A673 (cell line): ENCODE results near the gene SLC15A5. TPM values are rescaled to one million over a fixed set of nuclear protein-coding genes. Genes with fewer than 3 reads are reported as not detected.

Experiments used
- BruUV-seq: library from RNA; stranded (reverse); fragments of 400-500 nt; replicated peaks from 2 replicates; lab custom pipeline; 2021; lab: Mats Ljungman, UMichigan
- CTCF ChIA-PET: fragments of 300-600 bp; sonication (Branson Sonifier 250); formaldehyde crosslinking; loops from one replicate; lab custom pipeline; 2022; ENCODE audit warnings: antibody characterized with exemption; lab: Charles Lee
- POLR2A ChIA-PET: fragments of 300-600 bp; sonication (Branson Sonifier 250); formaldehyde crosslinking; loops from one replicate; lab custom pipeline; 2022; ENCODE audit warnings: antibody characterized with exemption; ENCODE audit not compliant: low non-redundant PET; lab: Charles Lee
- DNase-seq: peaks from one replicate; pipeline ENCODE4 v3.0.0-alpha.2; 2015; ENCODE audit warnings: low spot score
- H3K27ac ChIP-seq: fragments of 200-600 bp; sonication (generic); 2 replicates; pipeline ENCODE4 v1.5.1; 2016; ENCODE audit warnings: mixed run types, low read depth, mild to moderate bottlenecking, mixed read lengths, antibody characterized with exemption, low read length; ENCODE audit not compliant: poor library complexity, severe bottlenecking
- H3K27me3 ChIP-seq: fragments of 200-600 bp; sonication (generic); replicated peaks from 2 replicates; pipeline ENCODE4 v1.6.1; 2017; ENCODE audit warnings: mixed run types, low read depth, mild to moderate bottlenecking, mixed read lengths, antibody characterized with exemption, low read length; ENCODE audit not compliant: insufficient read depth, poor library complexity
- H3K36me3 ChIP-seq: fragments of 200-600 bp; sonication (generic); 2 replicates; pipeline ENCODE4 v1.6.1; 2016; ENCODE audit warnings: mixed run types, mild to moderate bottlenecking, mixed read lengths, antibody characterized with exemption, low read length; ENCODE audit not compliant: insufficient read depth, poor library complexity, severe bottlenecking
- H3K4me1 ChIP-seq: fragments of 200-600 bp; sonication (generic); 2 replicates; pipeline ENCODE4 v1.6.1; 2017; ENCODE audit warnings: mixed run types, mild to moderate bottlenecking, mixed read lengths, antibody characterized with exemption, low read length; ENCODE audit not compliant: insufficient read depth, poor library complexity, severe bottlenecking
- H3K4me3 ChIP-seq: fragments of 200-600 bp; sonication (generic); 2 replicates; pipeline ENCODE4 v1.5.1; 2016; ENCODE audit warnings: low read depth, mixed run types, mild to moderate bottlenecking, mixed read lengths, low read length; ENCODE audit not compliant: poor library complexity, severe bottlenecking
- H3K9me3 ChIP-seq: fragments of 200-600 bp; sonication (generic); 2 replicates; pipeline ENCODE4 v1.6.1; 2016; ENCODE audit warnings: mixed run types, low read depth, mild to moderate bottlenecking, mixed read lengths, antibody characterized with exemption, low read length; ENCODE audit not compliant: poor library complexity, severe bottlenecking
- EZH2 ChIP-seq: fragments of 200-600 bp; sonication (generic); IDR thresholded peaks from 2 replicates; pipeline ENCODE4 v1.6.1; 2017; ENCODE audit warnings: borderline replicate concordance, low read depth, mild to moderate bottlenecking, mixed read lengths, antibody characterized with exemption, low read length; ENCODE audit not compliant: poor library complexity, severe bottlenecking
- intact Hi-C: fragments of 100-400 bp; cut with micrococcal nuclease; formaldehyde crosslinking; loops from one replicate; pipeline ENCODE4 v1.10.0; 2022; ENCODE audit not compliant: unreplicated experiment
- total RNA-seq: library from RNA; stranded (reverse); gene quantifications from 2 replicates; pipeline ENCODE4 v1.2.3, GENCODE V29; 2021
- TF ChIP-seq, protein P1 (sequence below): fragments of 300-800, 200-600 bp; sonication (generic); conservative IDR thresholded peaks from 2 replicates; pipeline ENCODE4 v1.5.1; 2017; ENCODE audit warnings: low read depth, mild to moderate bottlenecking, antibody characterized with exemption, low read length, moderate library complexity, mixed read lengths

The SLC15A5 gene
- total RNA-seq, 1 experiment from 2014 or later = not detected

GRCh38 chr12:16300736-16301135 is 23.3 kb upstream of the SLC15A5 start:
- POLR2A ChIA-PET = no interaction called here

GRCh38 chr12:16300122-16300521 is 22.6 kb upstream of the SLC15A5 start:
- Histone ChIP-seq H3K27me3 (no peaks in the 10 kb centered on the region), H3K27ac (no peak overlapping the region), H3K4me3 (no peak overlapping the region), H3K36me3 (no peaks in the 10 kb centered on the region), H3K9me3 (no peaks in the 10 kb centered on the region), H3K4me1 (peaks cover 13% of the 10 kb centered on the region)
- ChIA-PET POLR2A (no interaction called here), CTCF (no interaction called here)
- DNase-seq = peak; percentile 3
- no TSS peak for BruUV-seq
- intact Hi-C loops = no loop called here
- TF ChIP-seq EZH2 = no peak
- TF ChIP-seq, protein P1, sequence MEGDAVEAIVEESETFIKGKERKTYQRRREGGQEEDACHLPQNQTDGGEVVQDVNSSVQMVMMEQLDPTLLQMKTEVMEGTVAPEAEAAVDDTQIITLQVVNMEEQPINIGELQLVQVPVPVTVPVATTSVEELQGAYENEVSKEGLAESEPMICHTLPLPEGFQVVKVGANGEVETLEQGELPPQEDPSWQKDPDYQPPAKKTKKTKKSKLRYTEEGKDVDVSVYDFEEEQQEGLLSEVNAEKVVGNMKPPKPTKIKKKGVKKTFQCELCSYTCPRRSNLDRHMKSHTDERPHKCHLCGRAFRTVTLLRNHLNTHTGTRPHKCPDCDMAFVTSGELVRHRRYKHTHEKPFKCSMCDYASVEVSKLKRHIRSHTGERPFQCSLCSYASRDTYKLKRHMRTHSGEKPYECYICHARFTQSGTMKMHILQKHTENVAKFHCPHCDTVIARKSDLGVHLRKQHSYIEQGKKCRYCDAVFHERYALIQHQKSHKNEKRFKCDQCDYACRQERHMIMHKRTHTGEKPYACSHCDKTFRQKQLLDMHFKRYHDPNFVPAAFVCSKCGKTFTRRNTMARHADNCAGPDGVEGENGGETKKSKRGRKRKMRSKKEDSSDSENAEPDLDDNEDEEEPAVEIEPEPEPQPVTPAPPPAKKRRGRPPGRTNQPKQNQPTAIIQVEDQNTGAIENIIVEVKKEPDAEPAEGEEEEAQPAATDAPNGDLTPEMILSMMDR = no peak

More at GRCh38 chr12:16300736-16301135, 23.3 kb upstream of the SLC15A5 start:
- DNase-seq = no peak
- no peak overlapping the region for H3K27ac ChIP-seq
- H3K27me3 ChIP-seq = no peaks in the 10 kb centered on the region
- no peaks in the 10 kb centered on the region for H3K9me3 ChIP-seq
- CTCF ChIA-PET = no interaction called here
- H3K4me1 ChIP-seq = peaks cover 13% of the 10 kb centered on the region
- no peak overlapping the region for H3K4me3 ChIP-seq
- TF ChIP-seq, protein P1 = no peak
- no TSS peak for BruUV-seq
- intact Hi-C loops = no loop called here
- no peaks in the 10 kb centered on the region for H3K36me3 ChIP-seq

DNA sequence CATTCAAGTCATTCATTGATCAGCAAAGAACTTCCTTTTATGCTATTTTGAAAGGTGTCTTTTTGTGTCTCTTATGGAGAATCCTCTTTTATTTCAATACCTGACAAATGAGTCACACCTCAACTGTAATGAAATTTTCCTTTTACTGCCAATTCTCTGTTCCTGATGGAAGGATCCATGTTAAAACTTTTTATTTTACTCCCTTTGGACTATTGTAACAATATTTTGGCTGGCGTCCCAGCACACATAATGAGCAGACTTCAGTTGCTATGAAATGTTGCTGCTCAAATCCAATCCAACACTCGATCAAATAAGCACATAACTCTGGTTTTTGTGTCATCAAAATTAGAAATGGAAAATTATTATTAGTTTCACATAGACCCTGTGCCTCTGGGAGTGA is 21.9 kb upstream of the SLC15A5 start:
- DNase-seq = no peak
- CTCF ChIA-PET = no interaction called here
- Histone ChIP-seq H3K9me3 (no peaks in the 10 kb centered on the region), H3K4me1 (peaks cover 13% of the 10 kb centered on the region), H3K36me3 (no peaks in the 10 kb centered on the region), H3K27ac (no peak overlapping the region), H3K27me3 (no peaks in the 10 kb centered on the region), H3K4me3 (no peak overlapping the region)
- no TSS peak for BruUV-seq
- intact Hi-C loops = no loop called here
- POLR2A ChIA-PET = no interaction called here
- TF ChIP-seq, protein P1 = no peak
- no peak for TF ChIP-seq EZH2
